Measurements from ENCODE around the gene ANKRD22.
"Not testable (repeated sequence)": the region's sequence is repeated elsewhere in the genome, so short reads cannot be mapped to it uniquely, and the experiment has no call there.

ANKRD22 gene

GRCh38 chr10:88849234-88849633 lies 2.4 kb downstream of the ANKRD22 start:
- Histone ChIP-seq H3K27me3 (replicated peaks; ENCODE audit: control insufficient read depth, insufficient read depth, low read length) (no peaks in the 10 kb centered on the region), H3K36me3 (ENCODE audit: control insufficient read depth, insufficient read depth, low read length, severe bottlenecking) (no peaks in the 10 kb centered on the region), H3K4me1 (ENCODE audit: control insufficient read depth, insufficient read depth, low read length) (peaks cover 29% of the 10 kb centered on the region), H3K9me3 (ENCODE audit: control insufficient read depth, low read length) (peaks cover 6% of the 10 kb centered on the region), H3K9ac (ENCODE audit: low read length) (no peak overlapping the region), H3K4me3 (ENCODE audit: low read length) (no peak overlapping the region)
- DNase-seq (ENCODE audit: low read depth): peak; percentile 36

GRCh38 chr10:88848499-88848898 lies 3.1 kb downstream of the ANKRD22 start:
- Histone ChIP-seq H3K9ac (ENCODE audit: low read length) (no peak overlapping the region), H3K4me1 (ENCODE audit: control insufficient read depth, insufficient read depth, low read length) (peaks cover 29% of the 10 kb centered on the region), H3K4me3 (ENCODE audit: low read length) (peak overlapping the region; percentile 20), H3K9me3 (ENCODE audit: control insufficient read depth, low read length) (peaks cover 6% of the 10 kb centered on the region), H3K27me3 (replicated peaks; ENCODE audit: control insufficient read depth, insufficient read depth, low read length) (no peaks in the 10 kb centered on the region), H3K36me3 (ENCODE audit: control insufficient read depth, insufficient read depth, low read length, severe bottlenecking) (no peaks in the 10 kb centered on the region)
- peak; percentile 81 for DNase-seq (ENCODE audit: low read depth)

- H3K4me3 ChIP-seq (ENCODE audit: low read length): no peak overlapping the region
- no peak overlapping the region for H3K9ac ChIP-seq (ENCODE audit: low read length)
- H3K36me3 ChIP-seq (ENCODE audit: control insufficient read depth, insufficient read depth, low read length, severe bottlenecking): no peaks in the 10 kb centered on the region
- peaks cover 6% of the 10 kb centered on the region for H3K9me3 ChIP-seq (ENCODE audit: control insufficient read depth, low read length)
- no peak for DNase-seq (ENCODE audit: low read depth)
- no peaks in the 10 kb centered on the region for H3K27me3 ChIP-seq (replicated peaks; ENCODE audit: control insufficient read depth, insufficient read depth, low read length)
- peaks cover under 1% of the 10 kb centered on the region for H3K4me1 ChIP-seq (ENCODE audit: control insufficient read depth, insufficient read depth, low read length)
These were observed 8.5 kb downstream of the ANKRD22 start for GRCh38 chr10:88843171-88843570.

- DNase-seq (ENCODE audit: low read depth): no peak
- peaks cover 3% of the 10 kb centered on the region for H3K9me3 ChIP-seq (ENCODE audit: control insufficient read depth, low read length)
- no peak overlapping the region for H3K9ac ChIP-seq (ENCODE audit: low read length)
- no peaks in the 10 kb centered on the region for H3K27me3 ChIP-seq (replicated peaks; ENCODE audit: control insufficient read depth, insufficient read depth, low read length)
- H3K4me3 ChIP-seq (ENCODE audit: low read length): no peak overlapping the region
- H3K4me1 ChIP-seq (ENCODE audit: control insufficient read depth, insufficient read depth, low read length): no peaks in the 10 kb centered on the region
- no peaks in the 10 kb centered on the region for H3K36me3 ChIP-seq (ENCODE audit: control insufficient read depth, insufficient read depth, low read length, severe bottlenecking)
These were observed 10.1 kb downstream of the ANKRD22 start for GRCh38 chr10:88841316-88842111.

- DNase-seq (ENCODE audit: low read depth): no peak
- H3K36me3 ChIP-seq (ENCODE audit: control insufficient read depth, insufficient read depth, low read length, severe bottlenecking): no peaks in the 10 kb centered on the region
- no peak overlapping the region for H3K4me3 ChIP-seq (ENCODE audit: low read length)
- no peak overlapping the region for H3K9ac ChIP-seq (ENCODE audit: low read length)
- H3K9me3 ChIP-seq (ENCODE audit: control insufficient read depth, low read length): no peaks in the 10 kb centered on the region
- no peaks in the 10 kb centered on the region for H3K4me1 ChIP-seq (ENCODE audit: control insufficient read depth, insufficient read depth, low read length)
- no peaks in the 10 kb centered on the region for H3K27me3 ChIP-seq (replicated peaks; ENCODE audit: control insufficient read depth, insufficient read depth, low read length)
These were observed 10.8 kb downstream of the ANKRD22 start for GRCh38 chr10:88840881-88841280.

- H3K27me3 ChIP-seq (replicated peaks; ENCODE audit: control insufficient read depth, insufficient read depth, low read length): no peaks in the 10 kb centered on the region
These were observed 11.5 kb downstream of the ANKRD22 start for GRCh38 chr10:88840104-88840503.

GRCh38 chr10:88838766-88839350 lies 12.8 kb downstream of the ANKRD22 start:
- DNase-seq (ENCODE audit: low read depth): no peak
- H3K4me3 ChIP-seq (ENCODE audit: low read length): no peak overlapping the region
- no peaks in the 10 kb centered on the region for H3K27me3 ChIP-seq (replicated peaks; ENCODE audit: control insufficient read depth, insufficient read depth, low read length)
- no peak overlapping the region for H3K9ac ChIP-seq (ENCODE audit: low read length)
- H3K4me1 ChIP-seq (ENCODE audit: control insufficient read depth, insufficient read depth, low read length): no peaks in the 10 kb centered on the region
- no peaks in the 10 kb centered on the region for H3K9me3 ChIP-seq (ENCODE audit: control insufficient read depth, low read length)
- H3K36me3 ChIP-seq (ENCODE audit: control insufficient read depth, insufficient read depth, low read length, severe bottlenecking): no peaks in the 10 kb centered on the region

More at GRCh38 chr10:88840104-88840503, 11.5 kb downstream of the ANKRD22 start:
- H3K36me3 ChIP-seq (ENCODE audit: control insufficient read depth, insufficient read depth, low read length, severe bottlenecking): no peaks in the 10 kb centered on the region
- H3K4me3 ChIP-seq (ENCODE audit: low read length): no peak overlapping the region
- no peak overlapping the region for H3K9ac ChIP-seq (ENCODE audit: low read length)
- no peak for DNase-seq (ENCODE audit: low read depth)
- no peaks in the 10 kb centered on the region for H3K9me3 ChIP-seq (ENCODE audit: control insufficient read depth, low read length)
- no peaks in the 10 kb centered on the region for H3K4me1 ChIP-seq (ENCODE audit: control insufficient read depth, insufficient read depth, low read length)

- not testable (repeated sequence) for H3K9ac ChIP-seq (ENCODE audit: low read length); DNase-seq (ENCODE audit: low read depth); H3K4me1 ChIP-seq (ENCODE audit: control insufficient read depth, insufficient read depth, low read length); H3K36me3 ChIP-seq (ENCODE audit: control insufficient read depth, insufficient read depth, low read length, severe bottlenecking); H3K9me3 ChIP-seq (ENCODE audit: control insufficient read depth, low read length); H3K27me3 ChIP-seq (replicated peaks; ENCODE audit: control insufficient read depth, insufficient read depth, low read length); H3K4me3 ChIP-seq (ENCODE audit: low read length)
These were observed 14.0 kb downstream of the ANKRD22 start for GRCh38 chr10:88837632-88838031.

- Histone ChIP-seq H3K4me3 (ENCODE audit: low read length) (no peak overlapping the region), H3K9ac (ENCODE audit: low read length) (no peak overlapping the region), H3K36me3 (ENCODE audit: control insufficient read depth, insufficient read depth, low read length, severe bottlenecking) (no peaks in the 10 kb centered on the region), H3K27me3 (replicated peaks; ENCODE audit: control insufficient read depth, insufficient read depth, low read length) (no peaks in the 10 kb centered on the region), H3K9me3 (ENCODE audit: control insufficient read depth, low read length) (no peaks in the 10 kb centered on the region), H3K4me1 (ENCODE audit: control insufficient read depth, insufficient read depth, low read length) (no peaks in the 10 kb centered on the region)
- DNase-seq (ENCODE audit: low read depth): no peak
These were observed 15.8 kb downstream of the ANKRD22 start for GRCh38 chr10:88835910-88836221.

GRCh38 chr10:88835096-88835909 lies 16.3 kb downstream of the ANKRD22 start:
- Histone ChIP-seq H3K4me3 (ENCODE audit: low read length) (no peak overlapping the region), H3K4me1 (ENCODE audit: control insufficient read depth, insufficient read depth, low read length) (no peaks in the 10 kb centered on the region), H3K27me3 (replicated peaks; ENCODE audit: control insufficient read depth, insufficient read depth, low read length) (no peaks in the 10 kb centered on the region), H3K9ac (ENCODE audit: low read length) (no peak overlapping the region), H3K36me3 (ENCODE audit: control insufficient read depth, insufficient read depth, low read length, severe bottlenecking) (no peaks in the 10 kb centered on the region), H3K9me3 (ENCODE audit: control insufficient read depth, low read length) (no peaks in the 10 kb centered on the region)
- peak; percentile 96 for DNase-seq (ENCODE audit: low read depth)

- no peaks in the 10 kb centered on the region for H3K36me3 ChIP-seq (ENCODE audit: control insufficient read depth, insufficient read depth, low read length, severe bottlenecking)
- H3K4me3 ChIP-seq (ENCODE audit: low read length): no peak overlapping the region
- no peaks in the 10 kb centered on the region for H3K4me1 ChIP-seq (ENCODE audit: control insufficient read depth, insufficient read depth, low read length)
- no peaks in the 10 kb centered on the region for H3K9me3 ChIP-seq (ENCODE audit: control insufficient read depth, low read length)
- H3K9ac ChIP-seq (ENCODE audit: low read length): no peak overlapping the region
- DNase-seq (ENCODE audit: low read depth): no peak
- H3K27me3 ChIP-seq (replicated peaks; ENCODE audit: control insufficient read depth, insufficient read depth, low read length): no peaks in the 10 kb centered on the region
These were observed 17.9 kb downstream of the ANKRD22 start for GRCh38 chr10:88833723-88834122.

Data from adipocyte (in vitro differentiated cells).